OCI-LY3 (cell line): ENCODE results near the gene HACD1.

Source experiments
- CTCF ChIP-seq: fragments of 200-600, 300-600 bp; sonication (generic); IDR thresholded peaks from 2 replicates; pipeline ENCODE4 v1.5.1; 2014; ENCODE audit warnings: antibody characterized with exemption, low read length, low read depth
- EZH2phosphoT487 ChIP-seq: fragments of 200-600 bp; shearing (Covaris generic); IDR thresholded peaks from 2 replicates; pipeline ENCODE4 v1.6.1; 2018; ENCODE audit warnings: antibody characterized with exemption, mixed run types, low read depth

- TF ChIP-seq CTCF (no peak), EZH2phosphoT487 (no peak)
Measured at GRCh38 chr10:17585016-17585415, 32.2 kb downstream of the HACD1 start.
